Smooth muscle cell of the brain vasculature (primary cell): Measurements from ENCODE around the gene ZRANB3.

Experiments used
- DNase-seq: peaks from one replicate; pipeline ENCODE4 v3.0.0-alpha.2; 2012; ENCODE audit warnings: low read depth, low spot score

ZRANB3 gene

DNA sequence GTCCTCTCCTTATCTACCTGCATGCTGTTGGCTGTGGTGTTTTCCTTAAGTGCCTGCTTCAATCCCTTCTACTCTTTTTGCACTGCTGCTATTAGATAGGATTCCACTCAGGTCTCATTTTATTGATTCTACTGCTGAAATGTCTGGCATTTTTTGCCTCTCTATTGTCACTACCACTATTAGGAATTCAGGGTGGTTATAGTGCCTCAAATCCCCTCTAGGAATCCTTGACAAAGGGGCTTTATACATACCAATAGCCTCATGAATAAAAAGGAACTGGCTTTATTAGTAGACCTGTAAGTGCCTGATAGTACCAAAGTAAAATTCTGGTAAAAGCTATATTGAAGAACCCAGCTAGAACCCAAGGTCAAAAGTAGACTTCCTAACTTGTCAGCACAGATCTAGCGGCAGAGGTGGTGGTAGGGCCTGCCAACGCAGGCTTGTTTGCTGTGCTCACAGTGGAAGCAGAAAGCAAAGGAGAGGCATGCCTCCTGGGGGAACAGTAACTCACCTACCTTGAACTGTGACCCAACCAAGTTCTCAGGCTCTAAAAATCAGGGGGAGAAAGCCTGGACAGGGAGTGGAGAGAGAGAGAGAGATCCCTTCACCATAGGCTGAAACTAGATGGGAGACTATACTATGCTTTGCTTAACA is 278.1 kb downstream of the ZRANB3 start:
- no peak for DNase-seq

DNA sequence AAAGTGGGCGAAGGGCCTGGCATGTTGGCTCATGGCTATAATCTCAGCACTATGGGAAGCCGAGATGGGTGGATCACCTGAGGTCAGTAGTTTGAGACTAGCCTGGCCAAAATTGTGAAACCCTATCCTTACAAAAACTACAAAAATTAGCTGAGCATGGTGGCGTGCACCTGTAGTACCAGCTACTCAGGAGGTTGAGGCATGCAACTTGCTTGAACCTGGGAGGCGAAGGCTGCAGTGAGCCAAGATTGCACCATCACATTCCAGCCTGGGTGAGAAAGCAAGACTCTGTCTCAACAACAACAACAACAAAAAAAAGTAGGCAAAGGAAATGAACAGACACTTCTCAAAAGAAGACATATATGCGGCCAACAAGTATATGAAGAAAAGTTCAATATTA is 282.4 kb downstream of the ZRANB3 start:
- DNase-seq: no peak

DNA sequence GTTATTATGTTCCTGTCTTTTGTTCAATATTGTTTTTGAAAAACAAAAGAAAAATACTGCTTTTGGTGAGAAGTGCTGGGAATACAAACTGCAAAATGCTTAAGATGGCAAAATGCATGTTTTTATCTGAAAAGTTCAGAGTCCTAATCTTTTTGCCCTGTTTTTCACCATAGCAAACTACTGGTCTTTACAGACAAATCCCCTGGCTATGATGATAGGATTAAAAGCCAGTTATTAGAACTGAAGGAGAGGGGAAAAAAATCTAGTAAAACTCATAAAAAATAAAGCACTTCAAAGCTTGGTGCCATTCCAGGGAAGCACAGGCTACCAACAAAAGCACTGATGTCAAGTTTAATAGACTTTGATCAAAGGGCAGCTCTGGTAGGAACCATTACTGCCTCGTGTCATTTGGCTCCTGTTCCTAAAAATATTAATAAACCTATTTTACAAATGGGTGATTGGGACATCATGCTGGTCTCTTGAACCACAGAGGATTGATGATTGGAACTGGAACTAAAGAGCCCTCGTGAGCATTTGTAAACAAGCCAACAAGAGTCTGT is 284.2 kb downstream of the ZRANB3 start:
- no peak for DNase-seq

DNA sequence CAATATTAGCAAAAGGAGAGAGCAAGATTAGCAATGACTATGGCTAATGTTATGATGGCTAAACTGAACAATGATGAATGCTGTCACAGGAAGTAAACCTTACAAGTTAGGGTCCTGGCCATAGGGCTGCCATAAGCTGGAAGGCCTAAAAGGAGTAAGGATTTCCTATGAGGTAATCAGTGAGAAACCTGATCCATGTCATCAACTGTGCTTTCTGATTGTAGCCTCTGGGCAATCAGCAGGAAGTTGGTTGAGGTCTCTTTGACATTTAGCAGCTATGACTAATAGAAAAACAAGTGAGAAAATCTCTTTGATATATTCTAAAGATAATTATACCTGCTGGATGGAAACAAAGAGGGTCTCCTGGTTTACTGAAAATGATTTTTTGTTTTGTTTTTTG is 285.9 kb downstream of the ZRANB3 start:
- no peak for DNase-seq

DNA sequence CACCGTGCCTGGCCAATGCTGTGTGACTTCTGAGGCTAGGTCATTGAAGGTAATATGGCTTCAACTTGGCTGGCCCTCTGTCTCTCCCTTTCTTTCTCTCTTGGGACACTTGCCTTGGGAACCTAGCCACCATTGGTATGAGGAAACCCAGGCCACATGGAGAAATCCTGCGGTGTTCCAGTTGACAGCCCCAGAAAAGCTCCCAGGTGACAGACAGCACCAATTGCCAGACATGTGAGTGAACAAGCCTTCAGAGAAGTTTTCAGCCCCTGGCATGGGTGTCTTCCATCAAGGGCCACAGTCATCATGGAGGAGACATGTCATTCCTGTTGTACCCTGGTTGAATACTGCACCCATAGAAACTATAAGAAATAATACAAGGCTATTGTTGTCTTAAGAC is 292.4 kb downstream of the ZRANB3 start:
- DNase-seq: no peak

DNA sequence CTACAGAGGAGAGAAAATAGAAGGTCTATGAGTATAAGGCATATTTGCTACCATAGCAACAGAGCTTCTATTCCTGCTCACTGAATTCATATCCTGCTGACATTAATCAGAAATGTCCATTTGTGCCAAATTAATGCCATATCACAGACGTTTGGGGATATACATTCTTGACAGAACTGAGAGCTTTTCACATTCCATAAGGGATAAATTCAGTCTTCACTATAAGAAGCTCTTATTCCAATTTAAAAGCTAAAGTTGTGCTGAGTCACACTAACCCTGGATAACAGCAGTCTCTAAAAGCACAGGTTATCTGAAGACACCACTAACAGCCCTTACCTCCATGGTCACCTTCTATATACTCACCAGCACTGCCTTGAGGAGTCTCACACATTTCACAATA is 300.9 kb downstream of the ZRANB3 start:
- no peak for DNase-seq

DNA sequence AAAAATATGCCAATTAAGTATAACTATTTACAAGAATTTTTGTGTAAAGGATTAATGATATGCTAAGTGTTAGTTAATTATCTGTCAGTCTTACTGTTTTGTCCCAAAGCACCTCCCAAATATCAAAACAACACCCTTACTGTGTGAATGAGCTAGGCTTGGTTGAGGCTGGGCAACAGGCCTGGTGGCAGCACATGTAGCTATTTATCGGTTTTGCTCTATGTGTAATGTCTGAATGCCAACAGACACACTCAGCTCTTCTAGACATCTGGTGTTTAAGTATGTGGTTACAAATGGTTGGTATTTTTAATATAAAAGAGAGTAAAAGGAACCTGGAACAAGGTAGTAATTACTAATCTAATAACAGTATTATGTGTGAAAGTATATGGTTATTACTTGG is 303.6 kb downstream of the ZRANB3 start:
- DNase-seq: no peak

DNA sequence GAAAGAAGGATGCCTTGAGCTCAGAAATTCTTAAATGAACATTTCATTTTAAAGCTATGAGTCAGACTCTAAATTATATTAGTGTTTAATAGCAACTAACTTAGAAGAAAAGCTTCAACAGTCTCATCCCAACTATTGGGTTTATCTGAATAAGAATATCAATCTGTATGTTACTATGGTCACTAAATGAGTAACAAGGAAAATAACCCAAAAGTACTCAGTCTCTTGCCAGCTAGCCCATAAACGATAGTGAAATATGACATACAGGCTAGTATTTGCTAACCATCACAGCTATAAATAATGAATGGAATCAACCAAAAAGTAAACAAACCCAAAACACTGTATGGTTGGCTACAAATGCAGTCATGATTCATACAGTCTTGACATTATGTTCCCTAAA is 304.1 kb downstream of the ZRANB3 start:
- DNase-seq: no peak

DNA sequence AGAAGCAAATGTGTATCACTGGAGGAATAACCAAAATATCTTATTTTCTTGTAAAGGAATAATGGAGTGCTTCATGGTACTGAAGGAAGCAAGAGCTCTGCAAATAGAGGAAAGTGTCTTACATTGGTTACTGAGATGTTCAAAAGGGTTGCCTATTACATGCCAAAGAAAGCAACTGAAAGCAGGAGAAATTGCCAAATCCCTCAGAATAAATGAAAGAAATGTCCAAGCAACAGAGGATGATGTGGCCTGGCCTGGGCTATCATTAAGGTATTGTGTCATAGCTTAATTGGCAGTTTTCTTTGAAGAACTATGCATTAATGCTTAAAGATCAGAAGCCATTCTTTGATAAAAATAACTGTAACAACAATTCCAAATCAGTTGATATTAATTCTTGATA is 305.2 kb downstream of the ZRANB3 start:
- no peak for DNase-seq

DNA sequence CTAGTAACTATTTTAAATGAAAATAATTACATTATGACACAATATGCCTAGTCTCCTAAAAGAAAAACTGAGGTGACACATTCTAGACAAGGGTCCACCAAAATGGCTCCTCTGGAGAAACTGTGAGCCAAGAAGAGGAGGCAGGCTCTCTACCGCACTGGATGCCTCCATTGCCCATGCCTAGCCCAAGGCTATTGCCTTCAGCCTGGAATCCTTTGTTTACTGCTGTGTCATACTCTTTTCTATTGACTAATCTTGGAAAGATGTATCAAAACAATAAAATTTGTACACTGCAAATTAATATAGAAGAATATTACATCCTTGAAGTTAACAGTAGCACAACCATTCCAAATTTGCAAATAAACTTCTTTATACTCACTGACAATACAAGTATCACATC is 311.8 kb downstream of the ZRANB3 start:
- no peak for DNase-seq

DNA sequence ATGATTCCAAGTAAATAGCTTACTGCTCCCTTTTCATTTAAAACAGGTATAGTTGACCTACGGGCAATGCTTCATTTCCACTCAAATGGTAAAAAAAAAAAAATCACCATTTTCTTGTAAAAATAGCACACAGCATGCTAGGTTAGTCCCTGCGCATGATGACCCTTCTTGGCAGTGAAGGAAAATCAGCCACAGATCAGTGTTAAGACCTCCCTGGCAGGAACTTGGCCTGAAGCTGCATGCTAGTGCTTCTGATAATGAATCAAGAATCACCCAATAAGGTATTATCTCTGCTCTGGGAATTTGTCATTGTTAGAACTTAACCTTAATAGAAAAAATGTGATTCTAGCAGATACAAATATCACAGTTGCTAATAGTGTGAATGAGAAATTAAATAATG is 312.6 kb downstream of the ZRANB3 start:
- DNase-seq: no peak

DNA sequence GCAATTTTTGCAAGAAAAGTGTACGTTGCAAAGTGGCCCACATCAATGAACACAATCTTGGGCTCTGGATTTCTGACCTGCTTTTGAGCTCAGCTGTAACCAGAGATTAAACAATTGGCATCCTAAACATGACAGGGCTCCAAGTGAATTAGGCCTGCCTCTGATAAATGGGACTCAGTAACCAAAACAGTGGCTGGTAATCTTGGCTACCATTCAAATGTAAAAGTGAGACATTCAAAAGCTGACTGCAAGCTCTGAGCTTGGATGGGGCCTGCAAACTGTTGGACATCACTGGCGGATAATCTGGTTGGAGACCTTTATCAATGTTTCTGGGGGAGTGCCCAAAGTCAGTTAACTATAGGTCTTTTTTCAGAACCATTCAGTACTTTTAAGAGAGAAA is 318.3 kb downstream of the ZRANB3 start:
- no peak for DNase-seq

DNA sequence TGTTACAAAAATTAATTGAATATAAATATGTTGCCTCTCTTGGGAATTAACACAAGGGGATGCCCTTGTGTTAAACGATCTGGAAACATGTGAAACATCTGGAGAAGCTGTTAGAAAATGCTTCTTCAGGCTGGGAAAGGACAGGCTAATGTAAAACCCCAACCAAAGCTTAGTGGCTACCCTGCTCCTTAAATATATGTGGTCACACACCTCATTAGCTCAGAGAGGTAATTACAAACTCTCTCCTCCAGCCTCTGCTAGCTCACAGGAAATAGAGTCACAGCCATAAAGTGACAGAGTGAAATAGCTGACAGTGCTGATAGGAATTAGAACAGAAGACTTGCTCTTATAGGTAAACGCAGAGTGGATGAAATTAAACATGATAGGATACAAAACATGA is 323.0 kb downstream of the ZRANB3 start:
- DNase-seq: no peak

DNA sequence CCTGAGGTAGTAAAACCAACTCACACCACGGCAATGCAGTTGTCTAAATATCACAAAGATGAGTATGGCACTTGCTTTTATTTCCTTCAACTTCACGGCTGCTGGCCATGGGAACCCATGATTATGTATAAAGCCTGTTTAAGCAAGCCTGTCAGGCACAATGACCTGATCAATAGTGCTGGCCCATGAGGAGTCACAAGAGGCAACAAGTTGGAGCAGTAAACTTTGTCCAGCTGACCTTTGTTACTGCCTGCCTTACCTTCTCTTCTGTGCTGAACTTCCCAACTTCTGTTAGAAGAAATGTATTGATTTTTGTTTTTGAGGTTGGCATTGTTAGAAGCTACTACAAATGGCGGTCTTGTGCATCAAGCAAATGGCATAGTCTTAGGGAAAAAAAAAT is 327.1 kb downstream of the ZRANB3 start:
- no peak for DNase-seq

DNA sequence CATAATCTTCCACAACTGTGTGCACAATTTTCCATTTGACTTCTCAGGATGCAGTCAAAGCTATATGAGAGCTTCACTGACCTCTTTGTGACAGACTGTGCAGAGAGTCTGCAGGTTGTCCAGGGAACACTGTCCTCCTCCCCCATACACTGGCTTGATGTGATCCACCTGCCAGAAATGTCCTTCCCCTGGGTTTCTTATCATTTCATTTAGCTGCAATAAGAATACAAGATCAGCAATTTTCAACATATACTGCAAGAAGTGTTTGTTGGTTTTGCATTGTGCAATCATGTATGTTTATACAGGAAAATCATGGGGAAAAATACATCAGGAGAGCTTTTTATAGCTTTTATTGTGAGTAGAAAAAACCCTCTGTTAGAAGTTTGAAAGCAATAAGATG is 328.3 kb downstream of the ZRANB3 start:
- DNase-seq: no peak

DNA sequence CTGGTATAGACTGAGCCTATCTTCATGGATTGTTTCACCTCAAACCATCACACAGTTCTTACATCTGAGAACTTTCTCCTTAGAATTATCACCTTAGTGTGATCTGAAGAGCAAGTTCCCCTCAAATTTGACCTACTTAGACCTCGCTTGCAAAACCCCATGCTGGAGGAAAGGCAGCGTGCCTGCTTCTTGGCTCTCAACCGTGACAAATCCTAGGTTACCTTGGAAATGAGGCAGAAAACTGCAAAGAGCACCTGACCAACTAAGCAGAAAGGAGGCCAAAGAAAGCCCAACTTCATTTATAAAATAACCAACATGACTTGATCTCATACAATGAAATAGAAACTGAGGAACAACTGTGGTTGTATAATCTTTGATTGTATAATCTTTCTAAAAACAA is 332.5 kb downstream of the ZRANB3 start:
- no peak for DNase-seq

DNA sequence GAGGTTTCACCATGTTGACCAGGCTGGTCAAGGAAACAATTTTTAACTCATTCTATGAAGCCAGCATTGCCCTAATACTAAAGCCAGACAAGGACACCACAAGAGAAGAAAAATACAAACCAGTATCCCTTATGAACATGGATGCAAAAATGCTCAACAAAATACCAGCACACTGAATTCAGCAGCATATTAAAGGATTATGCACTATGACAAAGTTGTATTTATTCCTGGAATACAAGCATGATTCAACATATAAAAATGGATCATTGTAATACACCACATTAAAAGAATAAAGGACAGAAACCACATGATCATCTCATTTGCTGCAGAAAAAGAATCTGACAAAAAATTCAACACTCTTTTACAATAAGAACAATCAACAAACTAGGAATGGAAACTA is 340.2 kb downstream of the ZRANB3 start:
- DNase-seq: no peak

DNA sequence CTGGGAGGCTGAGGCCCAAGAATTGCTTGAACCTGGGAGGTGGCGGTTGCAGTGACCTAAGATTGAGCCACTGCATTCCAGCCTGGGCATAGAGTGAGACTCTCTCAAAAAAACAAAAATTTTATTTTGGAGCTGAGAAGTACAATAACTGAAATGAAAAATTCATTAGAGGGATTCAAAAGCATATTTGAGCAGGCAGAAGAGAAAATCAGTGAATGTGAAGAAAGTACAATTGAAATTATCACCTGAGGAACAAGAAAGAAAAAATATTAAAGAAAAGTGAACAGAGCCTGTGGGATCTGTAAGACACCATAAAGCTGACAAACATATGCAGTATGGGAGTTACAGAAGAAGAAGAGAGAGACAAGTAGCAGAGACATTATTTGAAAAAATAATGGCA is 341.9 kb downstream of the ZRANB3 start:
- no peak for DNase-seq

DNA sequence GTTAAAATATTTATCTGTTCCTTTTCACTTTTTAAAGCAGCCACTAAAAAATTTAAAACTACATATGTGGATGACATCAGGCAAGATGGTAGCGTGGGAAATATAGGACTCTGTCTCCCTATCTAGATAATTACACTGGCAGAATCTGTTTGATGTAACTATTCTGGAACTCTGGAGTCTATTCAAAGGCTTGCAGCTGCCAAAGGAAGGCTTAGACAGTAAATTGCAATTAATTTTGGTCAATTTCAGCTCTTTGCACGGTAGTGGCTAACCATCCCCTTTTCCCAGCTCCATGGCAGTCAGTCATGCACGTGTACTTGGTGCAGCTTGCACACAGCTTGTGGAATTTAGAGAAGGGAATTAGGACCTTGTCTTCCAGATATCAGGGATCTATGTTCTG is 343.7 kb downstream of the ZRANB3 start:
- no peak for DNase-seq

DNA sequence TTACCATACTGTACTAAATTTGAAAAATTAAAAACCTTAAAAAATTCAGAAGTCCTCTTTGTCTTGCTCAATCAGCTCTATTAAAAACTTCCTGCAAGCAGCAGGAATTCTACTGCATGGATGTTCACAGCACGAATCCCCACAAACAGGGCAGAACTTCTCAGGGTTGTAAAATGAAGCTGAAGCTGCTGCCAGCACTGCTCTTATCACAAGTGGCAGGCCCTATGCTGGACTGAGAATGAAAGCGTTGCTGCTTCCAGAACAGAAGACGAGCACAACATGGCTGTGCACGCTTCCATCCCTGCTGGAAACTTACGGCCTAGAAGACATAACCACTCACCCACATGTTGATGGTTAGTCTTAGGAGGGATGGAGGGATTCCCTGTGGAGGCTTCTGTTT is 345.0 kb downstream of the ZRANB3 start:
- DNase-seq: no peak

DNA sequence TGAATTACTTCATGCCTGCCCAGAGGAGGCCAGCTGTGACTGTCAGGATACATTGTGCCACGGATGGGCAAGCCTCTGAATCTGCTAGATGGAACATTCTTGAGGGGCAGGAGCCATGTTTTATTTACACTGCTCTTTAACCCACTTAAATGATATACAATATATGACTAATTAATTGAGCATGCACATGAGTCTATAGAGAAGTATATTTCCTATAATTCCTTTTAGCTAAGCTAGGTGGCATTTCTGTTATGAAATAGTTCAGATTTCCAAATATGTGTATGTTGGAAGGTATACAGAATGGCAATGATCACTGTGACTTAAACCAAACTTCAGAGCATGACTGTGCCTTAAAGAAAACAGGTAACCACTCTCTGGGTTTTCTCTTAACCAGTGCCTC is 347.2 kb downstream of the ZRANB3 start:
- DNase-seq: no peak

DNA sequence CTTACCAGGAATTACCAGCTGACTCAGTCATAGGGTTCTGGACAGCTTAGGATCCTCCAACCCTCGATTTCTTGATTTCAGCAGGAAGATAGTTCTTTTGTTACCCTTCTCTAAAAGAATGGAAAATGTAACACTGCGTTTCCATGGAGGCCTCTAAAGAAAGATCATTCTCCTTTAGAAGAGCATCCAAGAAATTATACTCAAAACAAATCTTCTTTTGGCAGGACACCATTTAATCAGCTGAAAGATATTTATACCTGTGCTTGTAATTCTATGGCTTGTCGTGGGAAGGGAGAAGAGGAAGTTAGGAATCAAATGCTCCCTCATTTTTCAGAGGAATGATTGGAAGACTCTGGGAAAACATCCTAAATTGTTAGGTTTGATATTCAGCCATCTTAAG is 348.4 kb downstream of the ZRANB3 start:
- DNase-seq: no peak

DNA sequence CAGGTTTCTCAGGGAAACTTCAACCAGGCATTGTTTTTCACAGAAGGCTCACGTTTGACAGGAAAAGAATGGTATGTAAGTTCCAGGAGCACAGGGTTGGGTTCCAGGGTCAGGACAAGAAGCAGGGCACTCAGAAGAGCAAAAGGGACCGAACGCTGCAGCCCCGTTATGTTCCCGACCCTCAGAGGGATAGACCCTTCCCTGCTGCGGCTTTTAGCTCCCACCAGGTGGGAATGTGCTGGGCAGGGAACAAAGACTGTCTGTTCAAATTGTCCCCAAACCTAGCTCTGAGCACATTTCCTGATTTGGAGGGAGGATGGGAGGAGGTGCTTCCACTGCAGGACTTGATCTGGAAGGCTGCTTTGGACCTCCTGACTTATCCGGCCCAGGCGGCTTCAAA is 348.8 kb downstream of the ZRANB3 start:
- no peak for DNase-seq

DNA sequence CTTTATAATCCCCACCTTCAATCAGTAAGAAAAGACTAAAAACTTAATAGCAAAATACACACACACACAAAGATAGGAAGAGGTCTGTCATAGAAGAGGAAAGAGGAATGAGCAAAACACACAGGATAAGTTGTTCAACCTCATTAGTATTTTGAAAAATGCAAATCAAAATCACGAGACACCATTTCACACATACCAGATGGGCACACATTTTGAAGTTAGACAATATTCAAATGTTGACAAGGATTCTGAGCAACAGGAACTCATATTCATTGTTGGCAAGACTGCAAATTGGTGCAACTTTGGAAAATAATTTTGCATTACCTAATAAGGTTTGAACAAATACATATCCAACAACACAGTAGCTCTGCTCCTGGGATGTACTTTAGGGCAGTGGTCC is 351.3 kb downstream of the ZRANB3 start:
- DNase-seq: no peak
